Neural progenitor cell (in vitro differentiated cells): Measurements from ENCODE around the gene NFKBIE.

ENCODE experiments used
- CTCF ChIP-seq: fragments of 200-600 bp; sonication (generic); IDR thresholded peaks from 2 replicates; pipeline ENCODE4 v1.5.1; 2017; ENCODE audit warnings: antibody characterized with exemption, mild to moderate bottlenecking
- EZH2 ChIP-seq: fragments of 200-600 bp; sonication (generic); IDR thresholded peaks from 2 replicates; pipeline ENCODE4 v1.6.1; 2017; ENCODE audit warnings: antibody characterized with exemption, mild to moderate bottlenecking, moderate library complexity

DNA sequence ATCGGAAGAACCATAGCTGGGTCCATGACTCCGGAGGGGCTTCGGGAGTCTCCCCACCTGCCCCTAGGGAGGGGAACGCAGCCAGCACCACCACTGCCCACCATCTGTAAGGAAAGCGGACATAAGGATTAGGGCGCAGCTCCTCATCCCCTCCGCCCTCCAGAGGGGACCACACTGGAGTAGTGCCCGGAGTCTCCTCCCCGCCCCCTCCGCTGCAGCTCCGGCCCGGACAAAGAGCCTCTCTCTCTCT lies 8.7 kb downstream of the NFKBIE start:
- TF ChIP-seq CTCF = no peak
- TF ChIP-seq EZH2 = no peak
